ENCODE data around the gene NABP2.
"Not testable (repeated sequence)": the region's sequence is repeated elsewhere in the genome, so short reads cannot be mapped to it uniquely, and the experiment has no call there.

The NABP2 gene

GRCh38 chr12:56256326-56256960 lies 32.3 kb downstream of the NABP2 start:
- Histone ChIP-seq H3K4me1 (ENCODE audit: control insufficient read depth, insufficient read depth, low read length) (peaks cover 14% of the 10 kb centered on the region), H3K9ac (ENCODE audit: low read length) (no peak overlapping the region), H3K27ac (ENCODE audit: low read depth, low read length) (no peak overlapping the region), H3K27me3 (ENCODE audit: control insufficient read depth, insufficient read depth, low read length) (no peaks in the 10 kb centered on the region), H3K36me3 (ENCODE audit: control insufficient read depth, insufficient read depth, low read length) (peaks cover 34% of the 10 kb centered on the region), H3K4me3 (ENCODE audit: low read length) (peak overlapping the region; percentile 61)

DNA sequence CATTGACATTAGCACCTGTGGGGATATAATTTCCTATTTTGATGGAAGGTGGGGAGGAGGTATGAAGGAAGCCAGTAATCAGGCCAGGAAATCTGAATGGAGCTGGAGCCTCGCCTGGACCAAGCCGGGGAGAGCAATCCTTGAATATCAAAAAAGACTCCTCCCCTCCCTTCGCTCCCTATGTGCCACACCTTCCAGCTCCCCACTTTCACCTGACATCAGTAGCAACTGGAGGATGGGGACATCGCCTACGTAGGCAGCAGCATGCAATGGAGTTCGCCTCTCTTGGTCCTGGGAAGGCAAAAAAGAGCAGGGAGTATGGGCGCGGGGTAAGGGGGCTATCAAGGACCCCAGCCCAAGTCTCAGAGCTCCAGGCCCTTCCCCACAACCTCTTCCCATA lies 32.9 kb downstream of the NABP2 start:
- no peaks in the 10 kb centered on the region for H3K27me3 ChIP-seq (ENCODE audit: control insufficient read depth, insufficient read depth, low read length)
- no peak overlapping the region for H3K27ac ChIP-seq (ENCODE audit: low read depth, low read length)
- peaks cover 14% of the 10 kb centered on the region for H3K4me1 ChIP-seq (ENCODE audit: control insufficient read depth, insufficient read depth, low read length)
- H3K9ac ChIP-seq (ENCODE audit: low read length): peak overlapping the region; percentile 26
- H3K4me3 ChIP-seq (ENCODE audit: low read length): peak overlapping the region; percentile 61
- H3K36me3 ChIP-seq (ENCODE audit: control insufficient read depth, insufficient read depth, low read length): peaks cover 29% of the 10 kb centered on the region

DNA sequence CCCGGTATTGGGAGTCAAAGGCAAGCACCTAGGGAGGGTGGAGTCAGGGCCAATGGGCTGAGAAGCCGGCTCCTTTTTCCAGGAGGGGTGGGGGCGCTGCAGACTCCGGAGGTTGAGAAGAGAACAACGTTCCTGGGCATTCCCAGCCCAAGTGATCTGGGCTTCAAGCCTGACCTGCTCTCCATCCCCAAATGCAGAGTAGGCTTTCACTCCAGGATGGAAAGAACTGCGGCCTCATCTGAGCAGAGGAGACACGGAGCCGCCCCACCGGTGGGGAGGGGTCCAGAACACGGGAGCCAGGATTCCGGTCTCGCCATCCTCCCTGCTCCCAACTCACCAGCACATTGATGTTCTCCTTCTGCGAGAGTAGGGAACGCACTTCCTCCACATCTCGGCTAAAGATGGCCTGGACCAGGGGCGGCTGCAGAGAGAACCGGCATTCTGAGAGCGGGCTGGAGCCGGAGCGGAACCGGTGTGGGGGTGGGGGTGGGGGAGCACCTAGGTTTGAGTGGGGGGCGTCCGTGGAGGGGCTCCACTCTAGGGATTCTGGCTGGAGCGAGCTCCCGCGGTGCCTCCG lies 33.4 kb downstream of the NABP2 start:
- H3K36me3 ChIP-seq (ENCODE audit: control insufficient read depth, insufficient read depth, low read length): peaks cover 23% of the 10 kb centered on the region
- H3K4me3 ChIP-seq (ENCODE audit: low read length): peak overlapping the region; percentile 61
- no peaks in the 10 kb centered on the region for H3K27me3 ChIP-seq (ENCODE audit: control insufficient read depth, insufficient read depth, low read length)
- H3K4me1 ChIP-seq (ENCODE audit: control insufficient read depth, insufficient read depth, low read length): peaks cover 14% of the 10 kb centered on the region
- peak overlapping the region; percentile 83 for H3K27ac ChIP-seq (ENCODE audit: low read depth, low read length)
- peak overlapping the region; percentile 32 for H3K9ac ChIP-seq (ENCODE audit: low read length)

GRCh38 chr12:56258068-56258819 lies 34.1 kb downstream of the NABP2 start, which contains the start of gene ANKRD52:
ANKRD52 (minus strand) TSS chr12:56258384; CDS start chr12:56258269, 115 bp downstream.
- Histone ChIP-seq H3K4me1 (ENCODE audit: control insufficient read depth, insufficient read depth, low read length) (peaks cover 14% of the 10 kb centered on the region), H3K4me3 (ENCODE audit: low read length) (peak within 1 kb of the TSS; percentile 82), H3K27me3 (ENCODE audit: control insufficient read depth, insufficient read depth, low read length) (no peaks in the 10 kb centered on the region), H3K27ac (ENCODE audit: low read depth, low read length) (peak within 1 kb of the TSS; percentile 92), H3K9ac (ENCODE audit: low read length) (peak within 1 kb of the TSS; percentile 46), H3K36me3 (ENCODE audit: control insufficient read depth, insufficient read depth, low read length) (peaks cover 17% of the 10 kb centered on the region)

DNA sequence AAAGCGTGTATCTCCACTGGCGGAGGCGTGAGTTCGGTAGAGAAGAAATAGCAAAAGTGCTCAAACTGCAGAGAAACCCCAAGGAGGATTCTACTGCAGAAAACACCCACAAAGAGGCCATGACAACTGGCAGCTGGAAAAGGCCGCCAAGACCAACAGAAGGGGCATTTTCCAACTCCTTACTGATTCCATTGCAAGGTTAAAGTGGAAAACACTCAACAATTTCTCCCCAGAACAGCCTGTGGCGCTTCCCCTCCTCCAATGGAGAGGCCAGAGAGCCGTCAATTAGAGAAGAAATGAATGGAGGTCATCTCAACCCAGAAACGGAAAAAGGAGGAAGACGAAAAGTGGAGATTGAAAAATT lies 34.7 kb downstream of the NABP2 start:
- H3K4me1 ChIP-seq (ENCODE audit: control insufficient read depth, insufficient read depth, low read length): peaks cover 14% of the 10 kb centered on the region
- peak overlapping the region; percentile 82 for H3K4me3 ChIP-seq (ENCODE audit: low read length)
- H3K27me3 ChIP-seq (ENCODE audit: control insufficient read depth, insufficient read depth, low read length): no peaks in the 10 kb centered on the region
- H3K27ac ChIP-seq (ENCODE audit: low read depth, low read length): peak overlapping the region; percentile 92
- peaks cover 11% of the 10 kb centered on the region for H3K36me3 ChIP-seq (ENCODE audit: control insufficient read depth, insufficient read depth, low read length)
- peak overlapping the region; percentile 46 for H3K9ac ChIP-seq (ENCODE audit: low read length)

- Histone ChIP-seq H3K9ac (ENCODE audit: low read length) (no peak overlapping the region), H3K27ac (ENCODE audit: low read depth, low read length) (no peak overlapping the region), H3K27me3 (ENCODE audit: control insufficient read depth, insufficient read depth, low read length) (no peaks in the 10 kb centered on the region), H3K4me1 (ENCODE audit: control insufficient read depth, insufficient read depth, low read length) (peaks cover 14% of the 10 kb centered on the region), H3K4me3 (ENCODE audit: low read length) (no peak overlapping the region), H3K36me3 (ENCODE audit: control insufficient read depth, insufficient read depth, low read length) (no peaks in the 10 kb centered on the region)
These were observed 36.2 kb downstream of the NABP2 start for GRCh38 chr12:56260380-56260779.

GRCh38 chr12:56260921-56261320 lies 36.8 kb downstream of the NABP2 start:
- no peak overlapping the region for H3K4me3 ChIP-seq (ENCODE audit: low read length)
- no peak overlapping the region for H3K27ac ChIP-seq (ENCODE audit: low read depth, low read length)
- no peaks in the 10 kb centered on the region for H3K27me3 ChIP-seq (ENCODE audit: control insufficient read depth, insufficient read depth, low read length)
- H3K4me1 ChIP-seq (ENCODE audit: control insufficient read depth, insufficient read depth, low read length): peaks cover 14% of the 10 kb centered on the region
- H3K9ac ChIP-seq (ENCODE audit: low read length): no peak overlapping the region
- H3K36me3 ChIP-seq (ENCODE audit: control insufficient read depth, insufficient read depth, low read length): no peaks in the 10 kb centered on the region

DNA sequence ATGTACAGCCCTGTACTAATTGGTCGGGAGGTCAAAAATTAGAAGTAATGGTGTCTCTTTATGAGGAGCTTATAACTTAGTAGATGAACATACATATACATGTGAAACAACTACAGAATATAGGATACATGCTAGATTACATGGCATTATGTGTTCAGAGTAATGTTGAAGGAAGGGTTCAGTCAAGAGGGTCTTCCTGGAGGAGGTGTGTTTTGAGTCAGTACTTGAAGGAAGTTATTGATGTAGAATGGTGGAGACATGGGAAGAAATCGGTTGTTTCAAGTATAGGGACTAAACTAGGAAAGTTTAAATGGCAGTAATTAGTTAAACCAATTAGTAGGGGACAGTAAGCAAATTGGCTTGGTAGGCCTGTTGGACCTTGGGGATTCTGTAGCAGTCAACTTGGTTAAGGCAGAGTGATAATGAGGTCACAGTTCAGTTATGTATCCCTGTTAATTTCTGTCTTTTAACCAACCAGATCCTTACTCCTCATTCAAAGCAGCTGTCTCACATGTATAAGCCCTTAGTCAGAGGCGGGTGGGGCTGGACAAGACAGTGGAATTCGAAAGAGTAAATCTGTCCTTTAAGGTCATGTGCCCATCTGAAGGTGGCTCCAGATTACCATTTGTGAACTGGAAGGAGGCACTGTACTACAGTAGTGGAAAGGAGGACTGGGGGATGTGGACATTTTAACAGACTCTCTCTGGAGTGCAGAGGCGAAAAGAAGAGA lies 37.5 kb downstream of the NABP2 start:
- Histone ChIP-seq H3K9ac (ENCODE audit: low read length) (no peak overlapping the region), H3K4me1 (ENCODE audit: control insufficient read depth, insufficient read depth, low read length) (peaks cover 15% of the 10 kb centered on the region), H3K36me3 (ENCODE audit: control insufficient read depth, insufficient read depth, low read length) (no peaks in the 10 kb centered on the region), H3K4me3 (ENCODE audit: low read length) (no peak overlapping the region), H3K27me3 (ENCODE audit: control insufficient read depth, insufficient read depth, low read length) (no peaks in the 10 kb centered on the region), H3K27ac (ENCODE audit: low read depth, low read length) (no peak overlapping the region)

- not testable (repeated sequence) for H3K27me3 ChIP-seq (ENCODE audit: control insufficient read depth, insufficient read depth, low read length); H3K27ac ChIP-seq (ENCODE audit: low read depth, low read length); H3K4me3 ChIP-seq (ENCODE audit: low read length); H3K9ac ChIP-seq (ENCODE audit: low read length); H3K36me3 ChIP-seq (ENCODE audit: control insufficient read depth, insufficient read depth, low read length)
- peaks cover 12% of the 10 kb centered on the region for H3K4me1 ChIP-seq (ENCODE audit: control insufficient read depth, insufficient read depth, low read length)
These were observed 38.8 kb downstream of the NABP2 start for GRCh38 chr12:56262955-56263354.

GRCh38 chr12:56266068-56266692 lies 42.0 kb downstream of the NABP2 start:
- H3K4me1 ChIP-seq (ENCODE audit: control insufficient read depth, insufficient read depth, low read length); H3K36me3 ChIP-seq (ENCODE audit: control insufficient read depth, insufficient read depth, low read length); H3K27me3 ChIP-seq (ENCODE audit: control insufficient read depth, insufficient read depth, low read length): not testable (repeated sequence)
- H3K27ac ChIP-seq (ENCODE audit: low read depth, low read length): peak overlapping the region; percentile 95
- H3K9ac ChIP-seq (ENCODE audit: low read length): peak overlapping the region; percentile 88
- peak overlapping the region; percentile 77 for H3K4me3 ChIP-seq (ENCODE audit: low read length)

- H3K4me1 ChIP-seq (ENCODE audit: control insufficient read depth, insufficient read depth, low read length): peaks cover 7% of the 10 kb centered on the region
- no peaks in the 10 kb centered on the region for H3K27me3 ChIP-seq (ENCODE audit: control insufficient read depth, insufficient read depth, low read length)
- peak within 1 kb of the TSS; percentile 95 for H3K27ac ChIP-seq (ENCODE audit: low read depth, low read length)
- peak within 1 kb of the TSS; percentile 77 for H3K4me3 ChIP-seq (ENCODE audit: low read length)
- H3K9ac ChIP-seq (ENCODE audit: low read length): peak within 1 kb of the TSS; percentile 88
- no peaks in the 10 kb centered on the region for H3K36me3 ChIP-seq (ENCODE audit: control insufficient read depth, insufficient read depth, low read length)
These were observed 42.7 kb downstream of the NABP2 start, which contains the start of gene COQ10A for GRCh38 chr12:56266693-56267442. COQ10A (plus strand) TSS chr12:56266942; CDS start chr12:56267119, 177 bp downstream.
